Medulla oblongata (tissue), 1 donor: ENCODE measurements around the gene MOK.

Experiments
- DNase-seq: peaks from one replicate; pipeline ENCODE4 v3.0.0-alpha.2; 2015; ENCODE audit errors: extremely low spot score

Gene MOK

DNA sequence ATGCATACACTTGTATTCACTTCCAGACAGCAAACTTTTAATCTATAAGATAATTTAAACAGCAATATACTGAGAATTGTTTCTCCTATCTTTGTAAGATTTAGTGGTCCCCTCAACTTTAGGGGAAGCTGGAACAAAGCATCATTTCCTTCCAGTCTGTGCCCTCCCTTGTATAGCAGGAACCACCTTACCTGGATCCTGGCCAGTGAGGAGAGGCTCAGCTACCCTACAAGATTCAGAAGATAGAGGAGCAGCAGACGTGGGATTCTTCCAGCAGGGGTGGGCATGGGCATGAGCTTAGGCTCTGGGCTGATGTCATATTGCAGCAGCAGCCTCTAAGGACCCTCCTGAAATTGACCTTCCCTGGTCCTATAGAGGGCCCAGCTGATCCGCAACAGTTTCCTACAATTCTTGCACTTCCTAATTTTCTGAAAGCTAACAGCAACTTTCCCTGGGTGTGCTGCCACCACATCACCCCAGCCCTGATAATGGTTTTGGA lies 21.3 kb downstream of the MOK start:
- DNase-seq = no peak

DNA sequence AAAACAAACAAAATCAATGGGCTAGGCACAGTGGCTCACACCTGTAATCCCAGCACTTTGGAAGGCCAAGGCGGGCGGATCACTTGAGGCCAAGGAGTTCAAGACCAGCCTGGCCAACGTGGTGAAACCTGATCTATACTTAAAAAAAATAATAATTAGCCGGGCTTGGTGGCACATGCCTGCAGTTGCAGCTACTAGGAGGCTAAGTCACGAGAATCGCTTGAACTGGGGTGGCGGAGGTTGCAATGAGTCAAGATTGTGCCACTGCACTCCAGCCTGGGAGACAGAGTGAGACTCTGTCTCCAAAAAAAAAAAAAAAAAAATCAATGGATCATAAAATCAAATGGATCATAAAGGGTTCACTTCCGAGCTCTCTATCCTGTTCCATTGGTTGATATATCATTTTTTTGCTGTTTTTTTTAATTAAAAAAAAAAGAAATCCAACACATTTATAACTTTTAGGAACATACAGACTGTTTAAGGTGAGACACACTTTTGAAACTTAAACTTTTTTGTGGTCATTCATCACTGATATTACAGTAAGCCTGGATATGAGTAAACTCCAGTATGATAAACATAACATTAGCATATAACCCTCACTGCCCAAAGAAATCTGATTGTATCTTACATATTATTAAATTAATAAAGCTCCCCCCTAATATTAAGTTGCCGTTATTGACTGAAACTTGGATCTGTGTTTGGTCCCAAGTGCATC lies 22.1 kb downstream of the MOK start:
- DNase-seq = no peak

DNA sequence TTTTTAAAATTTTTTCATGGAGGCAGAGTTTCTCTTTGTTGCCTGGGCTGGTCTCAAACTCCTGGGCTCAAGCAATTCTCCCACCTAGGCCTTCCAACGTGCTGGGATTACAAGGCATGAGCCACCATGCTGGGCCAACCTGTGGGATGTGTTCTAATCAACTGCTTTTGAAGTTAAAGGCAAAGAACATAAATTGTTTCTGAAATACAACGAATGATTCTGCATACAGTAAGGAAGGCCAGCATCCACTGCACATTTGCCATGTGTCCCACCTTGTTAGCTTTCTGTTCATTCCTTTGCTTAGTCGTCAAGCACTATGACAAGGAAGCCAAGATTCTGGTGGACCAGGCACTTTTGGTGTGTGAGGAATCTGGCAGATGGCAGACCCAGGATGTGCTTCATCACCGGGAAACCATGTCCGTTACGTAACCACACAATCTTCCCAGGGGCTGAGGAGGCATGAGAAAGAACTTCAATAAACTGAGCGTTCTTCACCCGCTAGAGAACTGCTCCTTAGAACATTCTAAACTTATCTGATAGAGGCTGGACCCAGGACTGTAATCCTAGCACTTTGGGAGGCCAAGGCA lies 24.5 kb downstream of the MOK start:
- DNase-seq = no peak

DNA sequence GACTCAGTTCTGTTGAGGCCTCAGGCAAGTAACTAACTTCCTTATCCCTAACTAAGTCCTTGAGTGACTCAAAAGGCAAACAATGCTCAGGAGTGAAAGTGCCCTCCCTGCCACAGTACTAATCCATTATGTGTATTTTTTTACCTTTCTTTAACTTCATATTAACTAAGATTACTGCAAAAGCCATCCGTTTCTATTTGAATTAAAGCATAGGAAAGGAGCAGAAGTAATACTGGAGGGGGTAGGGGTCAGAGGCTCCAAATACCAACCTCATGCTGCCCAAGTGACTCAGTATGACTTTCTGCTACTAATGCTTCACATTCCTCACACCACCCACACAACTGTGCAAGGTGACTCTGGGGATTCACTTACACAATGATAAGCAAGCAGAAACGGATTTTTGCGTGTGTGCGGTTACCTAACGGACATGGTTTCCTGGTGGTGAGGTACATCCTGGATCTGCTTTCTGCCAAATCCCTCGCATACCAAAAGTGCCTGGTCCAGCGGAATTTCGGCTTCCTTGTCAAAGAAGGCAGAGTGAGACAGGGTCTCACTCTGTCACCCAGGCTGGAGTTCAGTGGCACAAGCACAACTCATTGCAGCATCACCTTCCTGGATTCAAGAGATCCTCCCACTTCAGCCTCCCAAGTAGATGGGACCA lies 25.1 kb downstream of the MOK start:
- DNase-seq = no peak

DNA sequence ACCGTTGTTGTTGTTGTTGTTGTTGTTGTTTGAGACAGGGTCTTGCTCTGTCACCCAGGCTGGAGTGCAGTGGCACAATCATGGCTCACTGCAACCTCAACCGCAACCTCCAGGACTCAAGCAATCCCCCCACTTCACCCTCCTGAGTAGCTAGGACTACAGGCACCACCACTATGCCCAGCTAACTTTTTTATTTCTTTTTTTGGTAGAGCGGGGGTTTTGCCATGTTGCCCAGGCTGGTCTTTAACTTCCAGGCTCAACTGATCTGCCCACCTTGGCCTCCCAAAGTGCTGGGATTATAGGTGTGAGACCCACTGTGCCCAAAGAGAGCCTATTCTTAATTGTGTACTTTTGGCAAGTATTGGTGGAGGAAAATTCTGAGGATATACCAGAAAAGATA lies 25.7 kb downstream of the MOK start:
- no peak for DNase-seq

DNA sequence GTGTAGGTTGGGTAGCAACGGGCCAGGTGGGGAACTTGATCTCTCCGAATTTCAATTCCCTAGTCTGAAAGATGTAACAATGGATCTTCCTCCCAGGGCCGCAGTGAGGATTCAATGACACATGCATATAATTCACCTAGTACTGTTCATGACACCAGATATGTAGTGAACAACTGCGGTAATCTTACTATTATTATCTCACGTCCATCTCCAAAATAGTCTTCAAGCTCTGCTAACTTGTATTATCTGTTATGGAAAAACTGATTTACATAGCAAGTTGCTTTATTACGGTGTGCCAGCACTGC lies 26.4 kb downstream of the MOK start:
- DNase-seq = no peak

DNA sequence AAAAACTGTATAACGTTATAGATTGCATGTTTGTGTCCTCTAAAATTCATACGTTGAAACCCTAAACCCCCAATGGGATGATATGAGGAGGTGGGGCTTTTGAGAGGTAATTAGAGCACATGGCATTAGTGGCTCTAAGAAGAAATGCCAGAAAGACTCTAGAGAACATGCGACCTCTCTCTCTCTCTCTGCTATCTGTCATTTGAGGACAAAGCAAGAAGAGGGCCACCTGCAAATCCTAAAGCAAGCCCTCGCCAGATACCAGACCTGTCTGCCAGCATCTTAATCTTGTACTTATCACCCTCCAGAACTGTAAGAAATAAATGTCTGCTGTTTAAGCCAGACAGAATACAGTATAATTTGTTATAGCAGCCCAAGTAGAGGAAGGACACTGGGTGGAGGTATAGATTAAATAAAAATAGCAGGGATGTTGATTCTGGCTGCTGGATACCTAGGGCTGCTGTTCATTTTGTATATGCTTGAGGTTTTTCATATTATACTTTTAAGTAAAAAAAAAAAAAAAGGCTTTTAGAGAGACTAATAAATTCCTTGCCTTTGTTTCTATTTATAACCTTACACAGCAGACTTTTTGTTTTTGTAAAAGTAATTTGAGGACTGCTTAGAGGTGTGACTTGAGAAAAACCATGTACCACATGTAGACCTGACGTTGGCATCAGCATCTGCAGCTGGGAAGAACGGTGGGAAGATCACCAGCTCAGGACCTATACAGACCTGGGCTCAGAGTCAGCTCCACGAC lies 26.9 kb downstream of the MOK start:
- no peak for DNase-seq

DNA sequence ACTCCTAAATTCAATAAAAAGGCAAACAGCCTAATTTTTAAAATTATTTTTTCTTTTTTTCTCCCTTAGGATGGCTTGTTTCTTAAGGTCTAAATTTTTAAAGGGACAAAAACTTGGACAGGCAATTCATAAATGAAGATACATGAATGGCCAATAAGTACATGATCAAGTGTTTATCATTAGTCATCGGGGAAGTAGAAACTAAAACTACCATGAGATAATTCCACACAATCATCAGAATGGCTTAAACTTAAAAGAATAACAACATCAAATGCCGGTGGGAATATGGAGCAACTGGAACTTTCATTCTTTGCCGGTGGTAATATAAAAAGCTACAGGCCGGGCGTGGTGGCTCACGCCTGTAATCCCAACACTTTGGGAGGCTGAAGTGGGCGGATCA lies 29.1 kb downstream of the MOK start:
- no peak for DNase-seq

DNA sequence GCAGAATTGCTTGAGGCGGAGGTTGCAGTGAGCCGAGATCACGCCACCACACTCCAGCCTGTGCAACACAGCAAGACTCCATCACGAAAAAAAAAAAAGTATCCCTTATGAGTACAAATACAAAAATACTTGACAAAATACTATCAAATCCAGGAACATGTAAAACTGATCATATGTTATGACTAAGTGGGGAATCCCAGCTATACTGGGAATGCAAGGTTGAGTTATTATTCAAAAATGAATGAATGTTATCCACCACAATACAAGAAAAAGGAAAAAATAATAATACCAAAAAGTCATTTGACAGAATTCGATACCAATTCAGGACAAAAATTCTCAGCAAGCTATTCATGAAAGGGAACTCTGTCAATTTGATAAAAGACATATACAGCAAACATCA lies 32.6 kb downstream of the MOK start:
- no peak for DNase-seq

DNA sequence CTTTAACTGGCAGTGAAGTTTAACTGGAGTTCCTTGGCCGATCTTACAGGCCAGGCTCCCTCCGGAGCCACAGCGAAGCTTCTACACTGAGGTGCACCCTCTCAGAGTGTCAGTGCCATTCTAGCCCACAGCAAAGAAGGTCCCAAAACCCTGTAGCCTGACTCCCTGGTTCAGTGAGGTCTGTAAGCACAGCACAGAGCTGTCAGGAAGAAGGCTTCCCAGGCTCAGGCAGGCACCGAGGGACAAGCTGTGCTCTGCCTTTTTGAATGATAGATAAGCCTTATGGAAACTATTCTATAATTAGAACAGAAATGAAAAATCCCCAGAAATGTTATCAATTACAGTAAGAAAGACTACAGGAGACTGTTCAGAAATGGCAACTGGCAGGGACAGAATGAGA lies 40.2 kb downstream of the MOK start:
- DNase-seq = no peak

DNA sequence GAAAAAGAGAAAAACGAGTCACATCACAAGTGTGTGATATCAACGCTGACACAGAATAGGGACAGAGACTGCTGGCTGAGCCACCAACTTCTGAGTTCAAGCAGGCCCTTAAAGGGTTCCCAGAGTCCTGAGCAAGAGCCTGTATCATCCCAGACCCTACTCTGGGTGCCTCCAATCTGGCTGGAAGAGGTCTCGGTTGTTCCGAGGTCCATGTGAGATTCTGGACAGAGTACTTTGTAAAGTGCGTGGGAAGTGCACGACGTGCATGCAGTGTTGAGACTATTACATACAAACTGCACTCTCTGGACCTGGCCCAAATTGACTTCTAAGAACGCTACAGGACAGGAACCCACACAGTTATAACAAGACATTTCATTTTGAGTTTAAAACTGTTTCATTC lies 40.6 kb downstream of the MOK start:
- DNase-seq = no peak

DNA sequence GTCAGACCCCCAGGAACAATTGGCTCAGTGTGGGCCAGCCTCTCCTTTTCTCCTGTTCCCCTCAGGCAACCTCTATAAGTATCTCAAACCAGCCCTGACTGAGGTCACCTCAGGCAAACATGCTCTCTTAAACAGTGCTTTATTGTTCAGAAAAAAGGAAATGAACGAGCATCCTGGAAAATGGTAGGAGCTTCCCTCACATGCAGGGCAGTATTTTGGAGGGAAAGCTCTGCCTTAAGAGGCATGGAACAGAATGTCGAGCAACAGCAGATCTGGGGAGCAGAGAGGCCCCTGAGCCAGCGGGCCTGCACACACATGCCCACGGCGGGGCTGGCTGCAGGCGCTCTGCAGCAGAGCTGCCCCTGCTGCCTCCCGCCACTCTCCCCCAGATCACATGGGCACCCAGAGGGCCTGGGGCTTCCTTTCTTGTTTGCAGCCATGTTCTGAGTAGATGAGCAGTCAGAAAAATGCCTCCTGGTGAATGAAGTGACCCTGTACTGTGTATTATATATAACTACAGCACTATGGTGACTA lies 42.0 kb downstream of the MOK start:
- DNase-seq = peak; percentile 32

DNA sequence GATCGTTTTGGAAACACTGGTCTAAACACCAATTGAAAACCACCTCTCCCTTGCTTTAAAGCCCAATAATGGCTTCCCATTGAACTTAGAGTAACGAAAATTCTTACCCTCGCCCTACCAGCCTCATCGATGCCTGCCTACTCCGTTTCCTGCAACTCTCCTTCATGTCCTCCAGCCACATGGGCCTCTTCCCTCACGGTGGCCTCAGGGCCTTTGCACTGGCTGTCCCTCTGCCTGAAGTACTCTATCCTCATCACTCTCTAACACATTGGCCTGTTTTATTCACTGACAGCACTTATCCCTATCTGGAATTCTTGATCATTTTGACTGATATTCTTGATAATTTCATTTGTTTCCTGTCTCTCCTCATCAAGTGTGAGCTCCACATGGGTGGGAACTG lies 46.8 kb downstream of the MOK start:
- DNase-seq = no peak

DNA sequence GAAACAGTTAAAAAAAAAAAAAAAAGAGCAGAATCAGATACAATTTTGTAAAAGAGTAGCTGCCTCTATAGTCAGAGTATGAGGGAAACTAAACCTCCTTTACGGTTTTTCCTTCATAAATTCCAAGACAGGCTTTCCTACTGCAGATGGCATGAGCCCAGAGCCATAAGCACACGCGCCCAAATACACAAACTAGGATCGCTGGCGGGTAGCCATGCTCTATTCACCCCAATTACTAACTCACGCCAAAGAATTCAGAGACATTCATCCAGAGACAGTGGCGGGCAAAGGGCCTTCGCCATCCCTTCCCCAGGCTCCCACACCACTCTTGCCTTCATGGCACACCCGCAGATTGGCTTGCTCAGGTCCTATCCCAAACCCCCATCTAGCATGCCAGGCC lies 48.2 kb downstream of the MOK start:
- DNase-seq = no peak

DNA sequence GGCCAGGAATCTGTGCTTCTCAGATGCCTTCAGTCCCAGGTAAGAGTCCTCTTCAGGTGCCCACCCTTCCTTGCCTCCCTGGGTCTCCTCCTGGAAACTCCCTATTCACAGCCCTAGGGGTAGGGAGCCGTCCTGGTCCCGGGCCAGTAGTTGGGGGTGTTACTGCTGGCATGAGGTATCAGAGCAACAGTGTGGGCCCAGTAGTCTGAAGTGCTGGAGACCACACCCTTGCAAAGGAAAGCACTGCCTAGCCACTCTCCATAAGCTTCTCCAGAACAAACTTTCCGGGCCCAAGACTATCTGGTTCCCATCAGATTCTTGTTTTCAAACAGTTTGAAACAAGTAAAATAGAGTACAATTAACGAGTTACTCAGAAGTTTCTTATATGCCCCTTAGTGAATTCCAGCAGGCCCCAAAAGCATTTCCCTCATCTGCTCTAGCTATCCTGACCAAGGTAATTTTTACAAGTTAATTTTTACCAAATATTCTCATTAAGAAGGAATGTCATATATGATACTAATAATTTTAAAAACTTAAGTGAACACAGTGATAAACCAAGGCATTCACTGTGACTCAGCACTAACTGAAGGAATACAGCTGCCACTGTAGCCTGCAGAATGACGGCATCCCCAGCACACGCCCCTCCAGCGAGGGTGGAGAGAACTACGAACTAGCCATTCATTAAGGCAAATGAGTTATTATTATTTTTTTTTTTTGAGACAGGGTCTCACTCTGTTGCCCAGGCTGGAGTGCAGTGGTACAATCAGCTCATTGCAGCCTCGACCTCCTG lies 49.4 kb downstream of the MOK start:
- DNase-seq = no peak

DNA sequence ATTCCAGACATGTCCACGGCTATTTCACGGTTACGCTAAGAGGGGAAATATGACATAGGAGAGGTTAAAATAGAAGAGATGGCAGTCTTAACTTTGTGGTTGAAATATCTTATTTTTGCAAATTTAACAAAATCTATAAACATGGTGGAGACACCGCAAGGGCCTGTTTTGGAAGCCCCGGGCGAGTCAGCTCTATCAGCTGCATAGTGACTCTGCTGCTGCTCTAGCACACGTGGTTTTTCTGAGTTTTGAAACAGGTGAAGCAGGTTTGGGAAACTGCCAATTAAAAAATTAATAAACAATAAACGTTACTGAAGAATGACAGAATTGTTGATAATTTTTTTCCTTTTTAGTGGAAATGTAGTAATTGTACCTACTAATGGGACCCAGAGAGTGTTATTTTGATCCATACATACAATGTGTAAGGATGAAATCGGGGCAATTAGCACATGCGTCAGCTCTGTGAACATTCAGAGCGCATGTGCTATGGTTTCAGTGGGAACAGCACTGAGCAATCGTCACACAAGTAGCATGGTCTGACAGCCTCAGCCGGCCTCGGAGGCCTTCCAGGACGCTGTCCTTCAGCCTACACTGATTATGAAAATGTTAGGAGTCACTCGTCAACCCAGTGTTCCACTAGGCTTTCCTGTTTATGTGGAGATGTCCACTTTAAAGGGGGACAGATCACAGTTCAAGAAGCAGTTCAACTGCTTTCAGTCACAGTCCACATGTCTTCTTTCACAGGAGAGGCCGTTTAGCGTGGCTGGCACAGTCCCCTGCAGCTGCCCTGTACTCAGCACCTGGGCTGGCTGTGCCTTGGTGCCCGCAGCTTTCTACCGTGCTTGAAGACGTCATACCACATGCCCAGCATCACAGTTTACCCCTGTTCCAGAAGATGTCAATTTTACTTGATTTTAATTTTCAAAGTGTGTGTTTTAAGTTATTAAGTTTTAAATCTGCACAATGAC lies 51.8 kb downstream of the MOK start:
- no peak for DNase-seq

DNA sequence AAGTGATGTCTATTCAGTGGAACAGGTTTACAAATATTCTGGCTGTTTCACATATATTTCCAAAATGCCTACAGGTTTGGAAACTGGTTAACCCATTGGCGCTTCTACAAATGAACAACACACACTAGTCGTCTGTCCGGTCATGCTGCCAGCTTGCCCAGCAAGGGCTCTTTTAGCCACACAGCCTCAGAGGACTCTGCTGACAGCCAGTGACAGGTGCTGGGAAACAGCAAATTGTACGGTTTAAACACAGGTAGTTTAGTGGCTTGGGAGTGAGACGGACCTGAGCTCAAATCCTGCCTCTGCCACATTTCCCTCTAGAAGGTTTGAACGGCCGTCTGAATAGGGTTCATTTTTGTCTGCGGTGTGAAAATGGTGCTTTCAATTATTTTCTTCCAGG lies 53.8 kb downstream of the MOK start:
- no peak for DNase-seq

DNA sequence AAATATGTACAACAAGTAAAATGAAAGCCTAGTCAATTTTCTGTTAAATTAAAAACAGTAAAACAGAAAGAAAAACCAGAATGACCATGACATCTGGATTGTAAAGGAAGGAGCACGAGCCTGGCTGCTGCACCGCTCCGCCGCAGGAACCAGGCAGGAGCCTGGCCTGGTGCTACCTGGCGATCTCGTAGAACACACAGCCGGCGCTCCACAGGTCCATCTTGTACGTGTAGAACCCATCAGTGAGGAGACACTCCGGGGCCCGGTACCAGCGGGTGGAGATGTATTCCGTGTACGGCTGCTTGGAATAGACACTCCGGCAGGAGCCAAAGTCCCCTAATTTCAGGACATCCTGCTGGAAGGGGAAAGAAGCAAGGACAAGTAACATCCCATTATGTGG lies 54.3 kb downstream of the MOK start:
- DNase-seq = no peak

DNA sequence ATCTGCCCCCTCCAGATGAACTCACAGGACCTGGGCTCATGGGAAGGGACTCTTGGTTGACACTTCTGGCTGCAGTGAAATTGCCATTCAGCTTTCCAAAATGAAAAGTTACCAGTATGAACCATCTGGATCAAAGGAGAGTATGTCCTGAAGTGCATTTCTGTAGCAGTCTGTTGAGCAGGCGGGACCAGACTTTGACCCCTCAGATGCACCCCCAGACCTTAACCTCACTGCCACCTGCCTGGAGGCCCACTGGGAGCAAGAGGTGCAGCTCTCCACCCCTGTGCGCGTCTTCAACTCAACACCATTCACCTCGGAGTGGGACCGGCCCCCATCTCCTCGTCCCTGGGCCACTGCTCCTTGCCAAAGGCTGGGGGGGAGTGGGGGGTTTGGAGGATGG lies 55.0 kb downstream of the MOK start:
- DNase-seq = no peak

DNA sequence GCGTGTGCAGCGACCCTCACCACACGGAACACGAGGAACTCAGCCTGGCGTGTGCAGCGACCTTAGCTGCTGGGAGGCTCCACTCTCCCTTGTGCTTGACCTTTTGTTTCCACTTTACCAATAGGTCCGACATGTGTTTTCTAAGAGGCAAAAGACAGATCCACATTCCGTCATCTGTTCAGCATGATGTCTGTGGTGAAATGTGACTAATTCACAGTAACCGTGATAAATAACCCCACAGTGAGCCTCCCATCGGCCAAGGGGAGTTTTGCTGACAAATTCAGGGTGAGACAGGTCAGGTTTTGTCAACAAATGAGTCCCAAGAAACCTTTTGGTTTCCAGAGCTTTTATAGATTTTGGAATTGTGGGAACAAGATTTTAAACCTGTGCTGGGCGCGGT lies 55.9 kb downstream of the MOK start:
- DNase-seq = no peak

DNA sequence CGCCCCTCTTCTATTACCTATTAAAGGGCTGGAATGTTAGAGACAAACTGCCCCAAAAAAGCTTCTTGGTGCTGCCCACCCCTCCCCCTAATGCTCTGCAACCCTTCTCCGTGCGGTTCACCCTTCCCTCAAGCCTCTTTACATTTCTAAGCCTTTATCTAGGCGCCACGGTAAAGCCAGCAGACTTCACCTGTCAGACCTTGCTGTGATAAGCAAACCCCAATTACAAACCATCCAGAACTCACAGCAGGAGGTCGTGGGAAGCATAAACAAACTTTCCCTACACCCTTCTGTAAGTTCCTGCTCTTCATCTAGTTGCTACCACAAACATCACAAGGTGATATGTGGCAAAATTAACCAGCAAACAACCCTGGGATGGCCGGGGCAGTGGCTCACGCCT lies 56.8 kb downstream of the MOK start:
- DNase-seq = no peak
